HCT116 (cell line): ENCODE measurements around the gene MAML1.

Source experiments
- ATF3 ChIP-seq: IDR thresholded peaks from 2 replicates; pipeline ENCODE4 v1.6.1; 2012
- CTCF ChIP-seq, 3 experiments: fragments of 200-600 bp in 1 of 3; sonication (generic) in 1 of 3; IDR thresholded peaks in 2 of 3; conservative IDR thresholded peaks in 1 of 3; 2 replicates each; pipeline ENCODE4 v1.5.1; 2012 to 2017; ENCODE audit warnings: low read depth in 2 of 3, low read length in 2 of 3, antibody characterized with exemption in 1 of 3, borderline replicate concordance in 1 of 3, control low read depth in 1 of 3, mild to moderate bottlenecking in 1 of 3, mixed read lengths in 1 of 3, mixed run types in 1 of 3, moderate library complexity in 1 of 3; ENCODE audit not compliant: insufficient read depth in 1 of 3
- EZH2 ChIP-seq: fragments of 200-600 bp; sonication (generic); IDR thresholded peaks from 2 replicates; pipeline ENCODE4 v1.6.1; 2017; ENCODE audit warnings: antibody characterized with exemption, mixed run types
- REST ChIP-seq: IDR thresholded peaks from 2 replicates; pipeline ENCODE4 v1.6.1; 2012; ENCODE audit warnings: low read depth

GRCh38 chr5:179815491-179816249, 83.0 kb downstream of the MAML1 start:
- TF ChIP-seq EZH2 (no peak), ATF3 (no peak), REST (no peak), CTCF (IDR thresholded peaks at IDR 0.05 in 2 of 3, conservative IDR thresholded peaks at IDR 0.05 in 1 of 3; ENCODE audit: borderline replicate concordance in 1 of 3, insufficient read depth in 1 of 3, low read depth in 2 of 3, low read length in 2 of 3) (no peak)
